GM19043 (cell line): ENCODE measurements around the gene RNF151.
"Not testable (repeated sequence)": the region's sequence is repeated elsewhere in the genome, so short reads cannot be mapped to it uniquely, and the experiment has no call there.

Experiments used
- ATAC-seq: cut with Tn5 transposase; IDR thresholded peaks from one replicate; pipeline ENCODE4 v1.9.1; 2021; ENCODE audit warnings: low read depth; ENCODE audit not compliant: unreplicated experiment

The RNF151 gene, protein sequence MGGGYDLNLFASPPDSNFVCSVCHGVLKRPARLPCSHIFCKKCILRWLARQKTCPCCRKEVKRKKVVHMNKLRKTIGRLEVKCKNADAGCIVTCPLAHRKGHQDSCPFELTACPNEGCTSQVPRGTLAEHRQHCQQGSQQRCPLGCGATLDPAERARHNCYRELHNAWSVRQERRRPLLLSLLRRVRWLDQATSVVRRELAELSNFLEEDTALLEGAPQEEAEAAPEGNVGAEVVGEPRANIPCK

DNA sequence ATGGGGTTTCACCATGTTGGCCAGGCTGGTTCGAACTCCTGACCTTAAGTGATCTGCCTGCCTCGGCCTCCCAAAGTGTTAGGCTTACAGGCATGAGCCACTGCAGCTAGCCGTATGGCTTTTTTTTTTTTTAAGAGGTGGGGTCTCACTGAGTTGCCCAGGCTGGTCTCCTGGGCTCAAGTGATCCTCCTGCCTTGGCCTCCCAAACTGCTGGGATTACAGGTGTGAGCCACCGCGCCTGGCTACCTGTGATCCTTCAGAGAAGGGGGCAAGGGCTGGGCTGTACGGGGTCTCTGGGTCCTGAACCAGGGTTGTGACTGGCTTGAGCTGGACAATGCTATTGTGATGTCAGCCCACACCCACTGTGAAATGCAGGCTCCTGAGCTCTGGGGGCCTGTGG is at the start of gene RNF151:
TSS of gene RNF151 (plus strand) at position 397 of the 400 bp plus-strand sequence. CDS start 26 bp downstream, outside the sequence.
- no peak for ATAC-seq

DNA sequence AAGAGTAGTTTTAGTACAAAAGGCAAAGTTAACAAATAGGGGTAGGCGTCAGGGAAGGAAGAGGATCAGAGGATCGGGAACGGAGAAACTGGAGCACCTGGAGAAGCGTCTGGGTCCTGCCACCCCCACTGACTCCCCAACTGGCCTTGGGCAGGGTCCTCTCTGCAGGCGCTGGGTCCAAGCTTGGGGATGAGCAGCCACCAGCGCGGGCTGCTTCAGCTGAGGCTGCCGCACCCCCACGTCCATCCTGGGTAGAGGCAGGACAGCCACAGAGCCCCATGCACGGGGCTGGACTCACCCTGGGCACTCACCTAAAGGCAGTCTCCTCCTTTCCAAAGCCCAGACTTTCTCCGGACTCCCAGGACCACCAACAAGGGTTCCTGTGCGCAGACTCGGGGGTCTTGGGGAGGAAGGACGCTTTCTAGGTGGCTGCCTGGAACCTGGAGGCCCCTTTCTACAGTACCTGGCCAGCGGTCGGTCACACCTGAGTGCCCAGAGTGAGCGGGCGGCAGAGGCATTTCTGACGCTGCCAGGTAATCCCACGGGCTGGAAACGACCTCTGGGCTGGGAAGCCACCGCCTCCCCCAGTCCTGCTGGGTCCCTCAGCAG is 49.5 kb upstream of the RNF151 start:
- ATAC-seq: no peak

DNA sequence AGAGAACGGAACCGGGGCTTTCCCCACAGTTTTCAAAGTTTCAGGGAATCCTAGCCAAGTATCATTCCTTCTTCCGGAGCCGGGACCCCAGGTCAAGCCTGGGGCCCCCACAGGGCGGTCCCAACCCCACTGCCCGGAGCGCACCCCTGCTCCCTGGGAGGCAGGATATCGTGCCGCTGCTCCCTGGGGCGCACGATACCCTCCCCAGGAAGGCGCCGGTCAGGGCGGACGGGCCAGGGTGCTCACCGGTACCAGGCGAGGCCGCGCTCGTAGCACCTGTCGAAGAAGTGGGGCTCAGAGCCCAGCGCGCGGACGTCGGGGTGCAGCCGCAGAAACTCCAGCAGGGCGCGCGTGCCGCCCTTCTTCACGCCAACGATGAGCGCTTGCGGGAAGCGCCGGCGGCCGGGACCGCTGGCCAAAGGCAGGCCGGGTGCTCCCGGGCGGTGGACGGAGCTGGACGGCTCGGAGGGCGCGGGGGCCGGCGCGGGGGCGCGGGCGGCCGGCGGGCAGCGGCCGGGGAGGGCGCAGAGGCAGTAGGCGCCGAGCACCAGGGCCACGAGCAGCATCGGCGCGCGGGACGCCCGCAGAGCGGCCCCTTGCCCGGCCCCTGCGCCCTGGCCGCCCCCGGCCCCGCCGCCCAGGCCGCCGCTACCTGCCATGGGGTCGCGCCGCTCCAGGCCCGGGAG is 48.8 kb upstream of the RNF151 start:
- no peak for ATAC-seq

DNA sequence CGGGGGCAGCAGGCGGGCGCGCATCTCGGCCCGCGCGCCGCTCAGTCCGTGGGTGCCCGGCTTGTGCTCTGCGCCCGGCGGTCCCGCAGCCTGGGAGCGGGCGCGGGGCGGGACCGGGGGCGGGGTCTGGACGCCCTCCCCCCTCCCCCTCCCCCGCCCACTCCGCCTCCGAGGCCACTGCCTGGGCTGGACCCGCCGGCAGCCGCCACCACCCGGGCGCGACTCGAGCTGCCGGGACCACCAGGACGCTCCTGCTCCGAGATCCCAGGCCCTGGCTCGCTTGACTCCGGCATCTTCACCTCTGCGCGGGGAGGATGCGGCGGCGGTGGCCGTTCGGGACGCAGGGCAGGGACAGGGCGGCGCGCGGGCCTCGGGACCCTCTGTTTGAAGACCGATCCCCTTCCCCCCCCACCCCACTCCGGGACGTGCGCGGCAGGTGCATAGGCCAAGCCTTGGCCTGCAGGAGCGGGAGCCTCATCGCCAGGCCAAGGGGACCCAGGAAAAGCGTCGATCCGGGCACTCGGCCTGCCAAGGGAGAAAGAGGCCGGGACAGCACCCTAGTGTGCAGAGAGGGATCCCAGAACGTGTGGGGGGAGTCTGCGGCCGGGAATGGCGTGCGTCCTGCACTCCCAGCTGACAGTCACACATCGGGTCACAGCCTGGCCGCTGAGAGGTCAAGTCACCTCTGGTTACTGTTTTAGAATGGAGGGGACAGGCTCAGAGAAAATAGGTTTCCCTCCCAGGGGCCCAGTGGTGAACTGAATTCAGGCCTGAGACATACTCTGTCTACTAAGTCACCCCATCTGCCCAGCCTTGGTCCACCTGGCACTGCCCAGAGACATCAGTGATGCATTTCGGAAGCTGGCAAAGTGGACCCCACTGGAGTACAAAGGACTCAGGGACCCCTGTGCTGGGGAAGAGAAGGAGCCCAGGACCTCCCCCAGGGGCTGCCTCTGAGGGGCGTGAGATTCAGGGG is 48.0 kb upstream of the RNF151 start, which contains the start of gene HS3ST6:
TSS of gene HS3ST6 (minus strand) at position 65 of the 976 bp plus-strand sequence. CDS start 92 bp downstream, outside the sequence.
- ATAC-seq: no peak

DNA sequence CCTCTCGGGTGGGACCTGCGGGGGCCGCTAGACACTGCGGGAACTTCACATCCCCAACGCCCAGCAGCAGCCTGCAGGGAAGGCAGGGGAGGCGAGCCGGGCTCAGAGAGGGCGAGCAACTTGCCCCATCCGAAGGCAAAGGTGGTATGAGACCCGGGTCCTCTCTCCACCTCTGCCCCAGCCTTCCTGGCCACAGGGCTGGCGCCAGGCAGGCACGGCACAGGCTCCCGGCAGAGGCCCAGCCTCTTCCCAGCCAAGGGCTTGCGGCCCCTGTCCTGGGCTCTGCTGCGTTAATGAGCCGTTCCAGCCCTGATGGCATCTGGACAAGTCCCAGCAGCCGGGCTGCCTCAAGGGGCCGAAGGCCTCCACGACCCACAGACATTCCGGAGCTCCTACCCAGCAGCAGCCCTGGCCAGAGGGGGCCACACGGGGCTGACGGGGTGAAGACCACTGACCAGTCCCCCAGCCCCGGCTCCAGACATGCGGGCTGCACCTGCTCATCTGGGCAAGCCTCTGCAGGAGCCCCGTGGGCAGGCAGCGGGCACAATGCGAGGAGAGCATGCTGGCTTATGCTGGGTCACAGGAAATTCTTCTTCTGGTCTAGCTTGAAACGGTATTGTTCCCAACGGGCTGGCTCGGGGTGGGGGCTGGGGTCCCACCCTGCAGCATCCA is 47.2 kb upstream of the RNF151 start:
- no peak for ATAC-seq

DNA sequence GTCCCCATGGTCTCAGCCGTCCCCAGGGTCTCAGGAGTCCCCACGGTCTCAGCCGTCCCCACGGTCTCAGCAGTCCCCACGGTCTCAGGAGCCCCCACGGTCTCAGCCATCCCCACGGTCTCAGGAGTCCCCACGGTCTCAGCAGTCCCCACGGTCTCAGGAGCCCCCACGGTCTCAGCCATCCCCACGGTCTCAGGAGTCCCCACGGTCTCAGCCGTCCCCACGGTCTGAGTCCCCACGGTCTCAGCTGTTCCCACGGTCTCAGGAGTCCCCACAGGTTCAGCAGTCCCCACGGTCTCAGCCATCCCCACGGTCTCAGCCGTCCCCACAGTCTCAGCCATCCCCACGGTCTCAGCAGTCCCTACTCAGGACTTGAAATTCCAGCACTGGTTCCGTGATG is 46.5 kb upstream of the RNF151 start:
- ATAC-seq: not testable (repeated sequence)

DNA sequence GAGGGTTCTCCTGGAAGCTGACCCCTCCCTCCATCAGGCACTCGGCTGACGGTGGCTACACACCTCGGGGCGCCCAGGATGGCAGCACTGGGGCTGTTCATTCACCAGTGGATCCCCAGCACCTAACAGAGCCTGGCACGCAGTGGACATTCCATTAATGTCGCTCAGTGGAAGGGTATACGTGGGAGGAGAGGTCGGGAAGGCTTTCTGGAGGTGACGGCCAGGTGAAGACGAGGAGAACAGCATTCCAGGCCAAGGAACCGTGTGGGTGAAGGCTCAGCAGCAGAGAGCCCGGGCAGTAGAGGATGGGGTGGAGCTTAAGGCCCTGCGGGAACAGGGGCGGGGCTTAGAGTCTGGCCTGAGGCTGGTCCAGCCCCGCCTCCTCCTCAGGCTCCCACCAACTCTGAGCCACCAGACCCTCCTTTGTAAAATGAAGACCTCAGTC is 45.9 kb upstream of the RNF151 start:
- no peak for ATAC-seq

DNA sequence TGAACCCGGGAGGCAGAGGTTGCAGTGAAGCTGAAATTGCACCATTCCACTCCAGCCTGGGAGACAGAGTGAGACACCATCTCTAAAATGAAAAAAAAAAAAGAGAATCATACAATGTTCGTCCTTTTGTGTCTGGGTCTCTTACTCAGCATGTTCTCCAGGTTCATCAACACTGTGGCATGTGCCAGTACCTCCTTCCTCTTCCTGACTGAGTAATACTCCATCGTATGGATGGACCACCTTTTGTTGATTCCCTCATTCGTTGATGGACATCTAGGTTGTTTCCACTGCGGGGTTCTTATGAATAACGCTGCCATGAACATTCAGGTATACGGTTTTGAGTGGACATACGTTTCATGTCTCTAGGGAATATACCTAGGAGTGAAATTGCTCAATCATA is 44.3 kb upstream of the RNF151 start:
- no peak for ATAC-seq

DNA sequence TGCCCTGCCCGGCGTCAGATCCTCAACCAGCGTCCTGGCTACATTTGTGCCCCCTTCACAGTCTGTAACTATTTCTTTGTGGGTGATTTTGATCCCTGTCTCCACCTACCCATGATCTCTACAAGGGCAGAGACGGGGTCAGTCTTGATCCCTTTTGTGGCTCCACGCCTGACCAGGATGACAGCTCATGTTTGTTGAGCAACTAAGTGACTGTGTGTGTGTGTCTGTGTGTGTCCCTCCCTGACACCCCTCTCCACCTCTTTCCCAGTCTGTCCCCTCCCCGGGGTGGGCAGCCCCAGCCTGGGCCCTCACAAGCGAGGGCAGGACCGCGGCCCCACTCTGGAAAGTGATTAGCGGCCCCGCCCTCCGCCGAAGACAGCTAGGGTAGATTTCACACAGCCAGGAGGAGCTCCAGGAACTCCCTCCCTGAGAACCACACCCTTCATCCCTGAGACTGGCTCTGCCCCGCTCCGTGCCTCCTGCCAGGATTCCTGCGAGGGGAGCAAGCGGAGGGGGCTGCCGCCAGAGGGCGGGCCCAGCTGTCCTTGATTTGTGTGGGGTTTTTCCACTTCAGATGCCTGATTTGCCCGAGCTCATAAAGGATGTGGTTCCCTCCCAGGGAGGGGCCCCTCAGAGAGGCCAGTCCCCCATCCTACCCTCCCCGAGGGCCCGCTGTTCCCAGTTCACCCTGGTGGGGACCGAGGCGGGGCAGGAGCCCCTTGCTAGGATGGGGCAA is 43.2 kb upstream of the RNF151 start:
- ATAC-seq: no peak

DNA sequence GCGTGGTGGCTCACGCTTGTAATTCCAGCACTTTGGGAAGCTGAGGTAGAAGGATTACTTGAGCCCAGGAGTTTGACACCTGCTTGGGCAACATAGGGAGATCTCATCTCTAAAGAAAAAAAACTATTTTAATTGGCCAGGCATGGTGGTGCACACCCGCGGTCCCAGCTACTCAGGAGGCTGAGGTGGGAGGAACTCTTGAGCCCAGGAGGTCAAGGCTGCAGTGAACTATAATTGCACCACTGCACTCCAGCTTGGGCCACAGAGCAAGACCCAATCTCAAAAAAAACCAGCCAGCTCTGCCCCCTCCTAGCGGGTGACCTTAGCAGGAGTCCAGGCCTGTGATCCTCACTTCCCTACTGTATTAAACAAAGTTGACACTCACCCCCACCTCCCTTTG is 42.6 kb upstream of the RNF151 start:
- no peak for ATAC-seq

DNA sequence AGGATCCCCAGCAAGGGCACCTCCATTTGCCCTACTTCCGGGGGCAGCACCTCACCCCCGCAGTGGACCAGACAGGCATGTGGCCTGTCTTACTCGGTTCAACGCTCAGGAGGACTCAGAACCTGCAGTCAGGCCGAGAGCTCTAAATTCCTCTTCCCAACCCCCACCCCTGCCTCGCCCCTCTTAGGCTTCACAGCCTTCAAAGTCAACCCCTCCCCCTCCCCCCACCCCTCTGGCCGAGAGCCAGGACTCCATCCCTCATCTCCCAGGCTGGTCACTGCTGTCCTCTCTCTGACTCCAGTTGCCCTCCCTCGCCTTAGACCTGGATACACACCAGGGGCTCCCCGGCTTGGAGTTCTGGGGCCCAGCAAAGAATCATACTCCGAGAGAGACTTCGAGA is 40.4 kb upstream of the RNF151 start:
- ATAC-seq: no peak

DNA sequence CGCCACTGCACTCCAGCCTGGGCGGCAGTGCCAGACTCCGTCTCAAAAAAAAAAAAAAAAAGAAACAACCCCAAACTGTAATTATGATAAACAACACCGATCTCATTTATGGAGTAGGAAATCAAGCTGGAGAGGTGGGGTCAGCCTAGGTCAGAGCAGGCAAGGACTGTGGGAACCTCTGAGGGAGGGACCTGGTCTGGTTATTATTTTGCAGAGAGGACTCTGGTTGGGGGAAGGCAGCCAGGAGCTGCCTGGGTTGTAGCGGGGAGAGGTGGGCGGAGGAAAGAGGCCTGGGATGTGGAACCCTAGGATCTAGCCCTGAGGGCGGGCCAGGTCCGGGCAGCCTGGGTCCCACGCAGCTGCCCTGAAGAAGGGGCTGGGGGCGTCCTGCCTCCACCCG is 37.6 kb upstream of the RNF151 start:
- no peak for ATAC-seq

DNA sequence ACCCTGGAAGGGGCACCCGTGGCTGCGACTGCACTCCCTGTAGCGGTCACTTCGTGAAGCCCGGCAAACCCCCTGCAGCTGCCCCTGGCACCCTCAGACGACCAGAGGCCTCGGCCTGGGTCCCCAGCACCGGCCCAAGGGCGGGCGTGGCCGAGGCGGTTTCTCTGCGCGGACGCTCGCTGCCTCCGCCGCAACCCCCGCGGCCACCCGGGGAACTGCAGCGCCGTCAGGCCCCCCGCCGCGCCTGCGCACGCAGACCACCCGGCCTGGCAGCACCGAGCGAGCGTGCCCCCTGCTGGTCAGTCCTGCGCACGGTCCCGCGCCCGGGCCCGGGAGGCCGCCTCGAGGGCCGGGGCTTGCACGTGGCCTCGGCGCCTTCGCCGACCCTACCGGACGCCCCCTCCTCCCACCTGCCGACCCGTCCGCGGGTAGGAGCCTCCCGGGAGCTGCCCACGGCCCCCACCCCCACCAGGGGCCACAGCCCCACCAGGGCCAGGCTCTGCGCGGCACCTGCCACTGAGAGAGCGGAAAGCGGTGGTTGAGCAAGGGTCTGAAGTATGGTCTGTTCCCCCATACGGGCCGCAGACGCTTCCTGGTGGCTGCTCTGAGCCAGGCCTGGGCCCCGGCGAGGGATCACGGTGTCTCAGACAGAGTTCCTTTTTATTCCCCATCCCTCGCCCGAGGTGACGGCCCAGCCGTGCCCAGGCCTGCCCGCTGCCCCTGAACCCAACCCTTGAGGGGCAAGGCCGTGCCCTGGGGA is 36.9 kb upstream of the RNF151 start:
- ATAC-seq: no peak

DNA sequence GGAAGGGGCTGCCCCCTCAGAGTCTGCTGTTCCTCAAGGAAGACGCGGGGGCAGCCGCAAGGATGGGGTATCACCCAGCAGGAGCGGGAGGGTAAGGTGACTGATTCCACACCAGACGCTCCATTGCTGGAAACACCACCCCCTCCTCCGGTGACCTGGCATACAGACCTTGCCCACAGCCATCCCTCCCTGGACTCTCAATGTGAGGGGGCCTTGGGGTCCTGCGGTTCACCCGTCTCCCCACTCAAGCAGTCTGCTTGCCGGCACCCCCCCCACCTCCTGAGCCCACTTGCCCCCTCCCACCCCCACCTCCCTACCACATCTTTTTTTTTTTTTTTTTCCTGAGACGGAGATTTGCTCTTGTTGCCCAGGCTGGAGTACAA is 36.3 kb upstream of the RNF151 start:
- no peak for ATAC-seq

DNA sequence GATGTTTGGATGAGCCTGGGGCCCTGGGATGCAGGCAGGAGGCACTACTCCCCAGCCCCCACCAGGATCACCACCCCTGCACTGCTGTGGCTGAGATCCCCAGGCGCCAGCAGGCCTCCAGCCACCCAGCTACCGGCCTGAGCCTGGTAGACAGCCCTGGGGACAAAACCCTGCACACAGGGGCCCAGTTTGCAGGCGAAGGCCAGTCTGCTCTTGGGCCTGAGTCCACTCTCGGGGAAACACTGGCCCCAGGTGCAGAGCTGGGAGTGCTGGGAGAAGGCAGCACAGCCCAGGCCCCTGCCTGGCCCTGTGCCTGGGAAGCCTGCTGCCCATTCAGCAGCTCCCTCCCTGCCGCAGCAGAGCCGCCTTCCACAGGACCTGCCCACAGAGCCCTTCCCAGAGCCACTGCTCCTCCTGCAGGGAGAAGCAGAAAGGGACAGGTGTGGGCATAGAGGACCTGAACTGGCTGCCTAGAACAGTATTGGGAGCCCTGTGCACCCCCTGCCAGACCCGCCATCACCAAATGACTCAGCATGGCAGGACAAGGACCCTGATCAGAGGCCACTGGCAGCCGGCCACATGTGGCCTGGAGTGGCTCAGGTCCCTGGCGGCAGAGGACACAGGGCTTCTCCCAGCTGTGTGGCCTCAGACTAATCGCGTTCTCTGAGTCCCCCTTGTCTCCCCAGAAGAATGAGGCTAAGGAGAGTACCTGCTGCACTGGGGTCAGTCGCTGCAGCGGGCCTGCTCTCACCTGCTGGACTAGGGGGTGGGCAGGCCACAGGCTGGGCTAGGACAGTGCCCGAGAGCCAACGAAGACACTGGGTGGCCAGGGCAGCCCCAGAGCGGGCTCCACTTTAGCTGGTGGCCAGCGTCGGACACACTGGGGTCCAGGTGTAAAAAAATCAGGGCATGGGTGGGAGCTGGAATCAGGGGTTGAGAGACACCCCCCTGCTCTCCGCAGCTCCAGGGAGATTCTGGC is 34.3 kb upstream of the RNF151 start:
- ATAC-seq: no peak

DNA sequence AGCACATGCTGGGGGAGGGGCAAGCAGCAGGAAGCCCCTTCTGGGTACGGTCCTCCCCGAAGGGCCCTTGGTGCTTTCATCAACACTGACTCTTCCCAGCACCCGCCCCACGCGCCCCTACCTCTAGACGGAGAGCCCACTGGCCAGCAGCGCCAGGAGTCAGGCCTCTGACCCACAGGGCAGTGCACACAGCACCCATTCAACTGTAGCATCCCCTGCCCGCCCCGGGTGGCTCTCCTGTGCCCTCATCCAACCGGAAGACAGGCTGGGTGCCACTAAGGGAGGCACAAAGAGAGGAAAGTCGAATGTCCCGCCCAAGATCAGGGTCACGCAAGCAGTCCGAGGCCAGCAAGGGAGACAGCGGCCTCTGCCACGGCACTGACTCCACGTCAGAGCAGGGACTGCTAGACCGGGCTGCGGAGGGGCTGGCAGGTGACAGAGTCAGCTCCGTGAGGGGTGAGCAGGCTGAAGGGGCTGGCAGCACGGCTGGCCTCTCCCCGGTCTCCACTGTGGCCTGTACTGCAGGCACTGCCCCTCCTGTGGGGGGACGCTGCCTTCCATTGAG is 33.5 kb upstream of the RNF151 start:
- no peak for ATAC-seq

DNA sequence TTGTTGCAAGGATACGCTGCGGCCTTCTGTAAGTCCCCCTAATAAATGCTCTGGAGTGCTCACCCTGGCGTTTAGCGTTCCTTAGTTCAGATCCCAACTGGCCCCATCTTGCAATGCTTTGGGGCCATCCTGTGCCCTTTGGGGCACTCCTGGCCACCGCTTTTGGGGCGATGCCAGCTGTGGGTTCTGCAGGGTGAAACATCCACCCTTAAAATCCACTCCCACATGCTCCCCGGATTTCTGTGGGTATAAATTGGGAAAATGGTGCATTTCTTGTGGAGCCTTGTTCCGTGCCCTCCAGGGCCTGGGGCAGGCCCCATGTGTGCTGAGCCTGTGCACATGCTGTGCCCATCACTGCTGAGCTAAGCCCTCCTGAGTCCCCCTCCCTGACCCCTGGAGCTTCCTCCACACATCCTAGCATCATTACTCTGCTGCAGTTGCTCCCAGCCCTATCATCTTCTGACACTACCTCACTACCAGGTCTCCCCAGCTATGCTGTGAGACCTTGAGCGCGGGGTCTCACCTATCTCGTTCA is 29.6 kb upstream of the RNF151 start:
- ATAC-seq: no peak
